DOHH2 (cell line): ENCODE data around the gene DNASE2.

Experiments used
- H3F3A ChIP-seq: fragments of 200-600 bp; sonication (generic), shearing (Covaris generic); 2 replicates; pipeline ENCODE4 v1.6.0; 2016; ENCODE audit warnings: antibody characterized with exemption, mild to moderate bottlenecking; ENCODE audit not compliant: control insufficient read depth, insufficient read depth
- H3K27ac ChIP-seq: fragments of 200-600 bp; sonication (generic); 2 replicates; pipeline ENCODE4 v1.5.1; 2014; ENCODE audit warnings: low read depth, mild to moderate bottlenecking, low read length, moderate library complexity
- H3K27me3 ChIP-seq: fragments of 200-600 bp; sonication (generic); 2 replicates; pipeline ENCODE4 v1.6.1; 2014; ENCODE audit warnings: mild to moderate bottlenecking, low read length, mixed read lengths; ENCODE audit not compliant: control insufficient read depth
- H3K36me3 ChIP-seq: fragments of 200-600 bp; sonication (generic); 2 replicates; pipeline ENCODE4 v1.6.1; 2014; ENCODE audit warnings: mild to moderate bottlenecking, low read length, moderate library complexity, mixed read lengths; ENCODE audit not compliant: control insufficient read depth
- H3K4me1 ChIP-seq: fragments of 200-600 bp; sonication (generic); 2 replicates; pipeline ENCODE4 v1.6.1; 2014; ENCODE audit warnings: mild to moderate bottlenecking, low read length, mixed read lengths; ENCODE audit not compliant: control insufficient read depth
- H3K4me2 ChIP-seq: fragments of 200-600 bp; sonication (generic); 2 replicates; pipeline ENCODE4 v1.6.0; 2014; ENCODE audit warnings: mild to moderate bottlenecking, low read length, moderate library complexity
- H3K4me3 ChIP-seq: fragments of 200-600 bp; sonication (generic); 2 replicates; pipeline ENCODE4 v1.5.1; 2014; ENCODE audit warnings: mild to moderate bottlenecking, low read length, mixed read lengths
- H3K79me2 ChIP-seq: fragments of 200-600 bp; sonication (generic); 2 replicates; pipeline ENCODE4 v1.6.1; 2014; ENCODE audit warnings: mild to moderate bottlenecking, low read length, mixed read lengths; ENCODE audit not compliant: control insufficient read depth
- H3K9me2 ChIP-seq: fragments of 200-600 bp; sonication (generic); replicated peaks from 2 replicates; pipeline ENCODE4 v1.6.1; 2014; ENCODE audit warnings: mild to moderate bottlenecking, low read length, mixed read lengths; ENCODE audit not compliant: control insufficient read depth
- H3K9me3 ChIP-seq: fragments of 200-600 bp; sonication (generic); 2 replicates; pipeline ENCODE4 v1.6.1; 2014; ENCODE audit warnings: antibody characterized with exemption, low read length, mixed read lengths; ENCODE audit not compliant: control insufficient read depth, insufficient read depth
- H4K20me1 ChIP-seq: fragments of 200-600 bp; sonication (generic); 2 replicates; pipeline ENCODE4 v1.6.0; 2014; ENCODE audit warnings: low read depth, mild to moderate bottlenecking, antibody characterized with exemption, low read length, moderate library complexity; ENCODE audit not compliant: control insufficient read depth, insufficient read depth
- EZH2phosphoT487 ChIP-seq: fragments of 200-600 bp; sonication (generic); IDR thresholded peaks from 2 replicates; pipeline ENCODE4 v1.6.1; 2017; ENCODE audit warnings: borderline replicate concordance, mild to moderate bottlenecking, antibody characterized with exemption, low read length, moderate library complexity, mixed read lengths
- TF ChIP-seq, protein P1 (sequence below): fragments of 200-600 bp; sonication (generic); IDR thresholded peaks from one replicate; pipeline ENCODE4 v1.5.1; 2014; ENCODE audit warnings: antibody characterized with exemption, mild to moderate bottlenecking, low read depth, low read length; ENCODE audit not compliant: poor library complexity, severe bottlenecking

Gene DNASE2

DNA sequence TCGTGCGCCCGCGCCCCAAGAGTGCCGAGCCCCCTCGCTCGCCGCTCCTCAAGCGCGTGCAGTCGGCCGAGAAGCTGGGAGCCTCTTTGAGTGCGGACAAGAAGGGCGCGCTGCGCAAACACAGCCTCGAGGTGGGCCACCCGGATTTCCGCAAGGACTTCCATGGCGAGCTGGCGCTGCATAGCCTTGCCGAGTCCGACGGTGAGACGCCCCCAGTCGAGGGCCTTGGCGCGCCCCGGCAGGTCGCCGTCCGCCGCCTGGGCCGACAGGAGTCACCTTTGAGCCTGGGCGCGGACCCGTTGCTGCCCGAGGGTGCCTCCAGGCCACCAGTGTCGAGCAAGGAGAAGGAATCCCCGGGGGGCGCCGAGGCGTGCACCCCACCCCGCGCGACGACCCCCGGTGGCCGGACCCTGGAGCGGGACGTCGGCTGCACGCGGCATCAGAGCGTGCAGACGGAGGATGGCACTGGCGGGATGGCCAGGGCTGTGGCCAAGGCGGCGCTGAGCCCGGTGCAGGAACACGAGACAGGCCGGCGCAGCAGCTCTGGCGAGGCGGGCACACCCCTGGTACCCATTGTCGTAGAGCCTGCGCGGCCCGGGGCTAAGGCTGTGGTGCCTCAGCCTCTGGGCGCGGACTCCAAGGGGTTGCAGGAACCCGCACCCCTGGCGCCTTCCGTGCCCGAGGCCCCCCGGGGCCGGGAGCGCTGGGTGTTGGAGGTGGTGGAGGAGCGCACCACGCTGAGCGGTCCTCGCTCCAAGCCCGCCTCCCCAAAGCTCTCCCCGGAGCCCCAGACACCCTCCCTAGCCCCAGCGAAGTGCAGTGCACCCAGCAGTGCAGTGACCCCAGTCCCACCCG is 7.1 kb downstream of the DNASE2 start:
- TF ChIP-seq EZH2phosphoT487 = no peak
- TF ChIP-seq, protein P1, sequence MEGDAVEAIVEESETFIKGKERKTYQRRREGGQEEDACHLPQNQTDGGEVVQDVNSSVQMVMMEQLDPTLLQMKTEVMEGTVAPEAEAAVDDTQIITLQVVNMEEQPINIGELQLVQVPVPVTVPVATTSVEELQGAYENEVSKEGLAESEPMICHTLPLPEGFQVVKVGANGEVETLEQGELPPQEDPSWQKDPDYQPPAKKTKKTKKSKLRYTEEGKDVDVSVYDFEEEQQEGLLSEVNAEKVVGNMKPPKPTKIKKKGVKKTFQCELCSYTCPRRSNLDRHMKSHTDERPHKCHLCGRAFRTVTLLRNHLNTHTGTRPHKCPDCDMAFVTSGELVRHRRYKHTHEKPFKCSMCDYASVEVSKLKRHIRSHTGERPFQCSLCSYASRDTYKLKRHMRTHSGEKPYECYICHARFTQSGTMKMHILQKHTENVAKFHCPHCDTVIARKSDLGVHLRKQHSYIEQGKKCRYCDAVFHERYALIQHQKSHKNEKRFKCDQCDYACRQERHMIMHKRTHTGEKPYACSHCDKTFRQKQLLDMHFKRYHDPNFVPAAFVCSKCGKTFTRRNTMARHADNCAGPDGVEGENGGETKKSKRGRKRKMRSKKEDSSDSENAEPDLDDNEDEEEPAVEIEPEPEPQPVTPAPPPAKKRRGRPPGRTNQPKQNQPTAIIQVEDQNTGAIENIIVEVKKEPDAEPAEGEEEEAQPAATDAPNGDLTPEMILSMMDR = no peak
- H3K36me3 ChIP-seq = peaks cover 12% of the 10 kb centered on the region; the same call in 1 of the 2 replicates
- H3K79me2 ChIP-seq = no peaks in the 10 kb centered on the region
- no peak overlapping the region for H3K27ac ChIP-seq
- H3K9me2 ChIP-seq = no peaks in the 10 kb centered on the region
- peaks cover 5% of the 10 kb centered on the region; the same call in 1 of the 2 replicates for H3F3A ChIP-seq
- H3K27me3 ChIP-seq = no peaks in the 10 kb centered on the region
- no peak overlapping the region for H3K4me2 ChIP-seq
- no peaks in the 10 kb centered on the region for H3K4me1 ChIP-seq
- no peak overlapping the region for H3K4me3 ChIP-seq
- no peaks in the 10 kb centered on the region for H4K20me1 ChIP-seq
- peaks cover 7% of the 10 kb centered on the region; the same call in 1 of the 2 replicates for H3K9me3 ChIP-seq

DNA sequence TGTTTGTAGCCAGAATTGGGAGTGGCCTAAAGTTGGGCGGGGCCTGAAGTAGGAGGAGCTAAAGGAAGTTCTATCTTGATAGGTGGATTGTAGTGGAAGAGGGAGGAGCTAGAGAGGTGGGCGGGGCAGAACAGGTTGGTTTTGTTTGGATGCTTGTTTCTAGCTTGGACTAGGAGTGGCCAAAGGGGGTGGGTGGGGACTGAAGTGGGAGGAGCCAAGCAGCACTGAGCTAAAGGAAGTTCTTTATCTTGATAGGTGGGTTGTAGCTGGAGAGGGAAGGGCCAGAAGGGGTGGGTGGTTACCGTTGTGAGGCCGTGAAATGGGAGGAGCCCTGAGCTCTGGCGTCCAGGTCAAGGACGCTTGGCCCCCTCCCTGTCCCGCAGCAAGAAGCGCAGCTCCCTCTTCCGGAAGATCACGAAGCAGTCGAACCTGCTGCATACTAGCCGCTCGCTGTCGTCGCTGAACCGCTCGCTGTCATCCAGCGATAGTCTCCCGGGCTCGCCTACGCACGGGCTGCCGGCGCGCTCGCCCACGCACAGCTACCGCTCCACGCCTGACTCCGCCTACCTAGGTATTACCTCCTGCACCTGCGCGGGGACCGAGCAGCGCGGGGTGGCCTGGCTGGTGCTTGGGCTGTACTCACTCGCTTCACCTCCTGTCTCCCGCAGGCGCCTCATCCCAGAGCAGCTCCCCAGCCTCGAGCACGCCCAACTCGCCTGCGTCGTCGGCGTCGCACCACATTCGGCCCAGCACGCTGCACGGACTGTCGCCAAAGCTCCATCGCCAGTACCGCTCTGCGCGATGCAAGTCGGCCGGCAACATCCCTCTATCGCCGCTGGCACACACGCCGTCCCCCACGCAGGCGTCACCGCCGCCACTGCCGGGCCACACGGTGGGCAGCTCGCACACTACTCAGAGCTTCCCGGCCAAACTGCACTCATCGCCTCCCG is 8.0 kb downstream of the DNASE2 start:
- Histone ChIP-seq H3K9me2 (no peaks in the 10 kb centered on the region), H3K9me3 (peaks cover 7% of the 10 kb centered on the region; the same call in 1 of the 2 replicates), H3K4me1 (no peaks in the 10 kb centered on the region; the same call in 1 of the 2 replicates), H3K36me3 (peaks cover 8% of the 10 kb centered on the region; the same call in 1 of the 2 replicates), H3K27ac (no peak overlapping the region), H3K27me3 (no peaks in the 10 kb centered on the region), H3K79me2 (no peaks in the 10 kb centered on the region), H3K4me2 (no peak overlapping the region), H3F3A (peaks cover 5% of the 10 kb centered on the region; the same call in 1 of the 2 replicates), H4K20me1 (no peaks in the 10 kb centered on the region), H3K4me3 (no peak overlapping the region)
- TF ChIP-seq EZH2phosphoT487 = no peak
- TF ChIP-seq, protein P1 = no peak

DNA sequence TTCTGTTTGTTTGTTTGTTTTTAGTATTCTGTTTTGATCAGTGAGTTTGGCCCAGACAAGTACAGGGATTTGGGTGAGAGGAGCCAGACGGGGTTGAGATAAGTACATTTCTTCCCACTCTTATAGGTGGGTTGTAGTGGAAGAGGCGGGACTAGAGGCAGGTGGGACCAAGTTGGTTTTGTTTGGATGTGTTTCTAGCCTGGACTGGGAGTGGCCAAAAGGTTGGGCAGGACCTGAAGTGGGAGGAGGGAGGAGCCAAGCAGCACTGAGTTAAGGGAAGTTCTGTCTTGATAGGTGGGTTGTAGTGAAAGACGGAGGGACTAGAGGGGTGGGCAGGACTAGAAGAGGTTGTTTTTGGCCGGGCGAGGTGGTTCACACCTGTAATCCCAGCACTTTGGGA is 9.0 kb downstream of the DNASE2 start:
- Histone ChIP-seq H3K4me1 (peaks cover 6% of the 10 kb centered on the region), H3K27me3 (no peaks in the 10 kb centered on the region), H3K4me2 (no peak overlapping the region), H3K27ac (no peak overlapping the region), H3K79me2 (no peaks in the 10 kb centered on the region), H3F3A (peaks cover 5% of the 10 kb centered on the region; the same call in 1 of the 2 replicates), H3K9me2 (no peaks in the 10 kb centered on the region), H3K9me3 (peaks cover 7% of the 10 kb centered on the region; the same call in 1 of the 2 replicates), H3K4me3 (no peak overlapping the region), H3K36me3 (peaks cover 5% of the 10 kb centered on the region; the same call in 1 of the 2 replicates), H4K20me1 (no peaks in the 10 kb centered on the region)
- no peak for TF ChIP-seq EZH2phosphoT487
- TF ChIP-seq, protein P1 = no peak
